HG03457 (cell line): ENCODE data around the gene FSTL3.
A peak's percentile ranks its signal among the peaks of the same experiment; 100 is the strongest.
"Not testable (repeated sequence)": the region's sequence is repeated elsewhere in the genome, so short reads cannot be mapped to it uniquely, and the experiment has no call there.

Experiments used
- ATAC-seq: cut with Tn5 transposase; IDR thresholded peaks from one replicate; pipeline ENCODE4 v1.9.1; 2021; ENCODE audit warnings: moderate number of reproducible peaks; ENCODE audit not compliant: unreplicated experiment

FSTL3 gene

DNA sequence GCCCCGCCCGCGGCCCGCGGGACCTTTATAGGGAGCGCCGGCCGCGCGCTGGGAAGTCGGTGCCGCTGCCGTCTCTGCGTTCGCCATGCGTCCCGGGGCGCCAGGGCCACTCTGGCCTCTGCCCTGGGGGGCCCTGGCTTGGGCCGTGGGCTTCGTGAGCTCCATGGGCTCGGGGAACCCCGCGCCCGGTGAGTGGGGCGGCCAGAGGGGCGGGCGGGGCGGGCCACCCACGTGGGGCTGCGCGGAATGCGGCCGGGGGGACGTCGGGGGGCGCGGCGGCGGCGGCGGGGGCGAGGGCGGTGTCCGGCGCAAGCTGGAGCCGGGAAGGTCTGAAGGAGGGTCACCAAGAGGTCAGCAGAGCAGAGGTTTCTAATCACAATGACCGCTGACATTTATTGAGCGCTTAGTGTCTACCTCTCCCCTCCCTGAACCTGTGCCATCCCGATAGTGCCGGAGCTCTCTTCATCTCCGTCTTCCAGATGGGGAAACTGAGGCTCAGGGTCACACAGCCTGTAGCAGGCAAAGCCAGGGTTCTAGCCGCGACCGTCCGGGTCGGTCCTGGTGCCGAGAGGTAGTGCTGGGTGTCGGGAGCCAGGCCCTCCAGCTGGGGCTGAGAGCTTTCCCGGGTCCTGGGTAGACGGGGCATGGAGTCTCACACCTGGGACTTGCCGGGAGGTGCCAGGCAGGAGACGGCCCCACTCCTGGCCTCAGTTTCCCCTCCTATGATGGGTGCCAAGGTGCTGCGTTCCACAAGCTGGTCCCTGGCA is at the start of gene FSTL3:
TSS of gene FSTL3 (plus strand) at position 54 of the 767 bp plus-strand sequence. CDS start at position 86, 32 bp downstream.
- ATAC-seq: no peak

DNA sequence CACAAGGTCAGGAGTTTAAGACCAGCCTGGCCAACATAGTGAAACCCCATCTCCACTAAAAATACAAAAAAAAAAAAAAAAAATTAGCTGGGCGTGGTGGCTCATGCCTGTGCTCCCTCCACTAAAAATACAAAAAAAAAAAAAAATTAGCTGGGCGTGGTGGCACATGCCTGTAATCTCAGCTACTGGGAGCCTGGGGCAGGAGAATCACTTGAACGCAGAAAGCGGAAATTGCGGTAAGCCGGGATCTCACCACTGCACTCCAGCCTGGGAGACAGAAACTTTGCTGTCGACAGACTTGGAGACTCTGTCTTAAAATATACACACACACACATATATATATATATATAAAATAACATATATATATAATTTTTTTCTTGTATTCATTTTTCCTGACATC is 49.6 kb upstream of the FSTL3 start:
- ATAC-seq: not testable (repeated sequence)

DNA sequence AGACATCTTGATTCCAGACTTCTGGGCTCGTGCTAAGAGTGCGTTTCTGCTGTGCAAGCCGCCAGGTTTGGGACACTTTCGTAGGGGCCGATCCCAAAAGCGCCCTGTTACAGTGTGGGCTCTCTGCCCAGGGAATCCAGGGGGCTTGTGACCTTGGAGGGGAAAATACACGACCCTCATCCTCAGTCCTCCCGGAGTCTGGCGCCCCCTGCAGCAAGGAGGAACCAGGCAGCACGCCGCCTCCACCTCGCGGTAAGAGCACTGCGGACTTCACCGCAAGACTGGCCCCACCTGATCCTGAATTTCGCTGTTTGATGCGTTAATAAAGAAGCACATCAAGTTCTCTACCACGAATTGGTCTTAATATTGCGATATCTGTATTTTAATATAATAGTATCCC is 48.0 kb upstream of the FSTL3 start:
- ATAC-seq: no peak

DNA sequence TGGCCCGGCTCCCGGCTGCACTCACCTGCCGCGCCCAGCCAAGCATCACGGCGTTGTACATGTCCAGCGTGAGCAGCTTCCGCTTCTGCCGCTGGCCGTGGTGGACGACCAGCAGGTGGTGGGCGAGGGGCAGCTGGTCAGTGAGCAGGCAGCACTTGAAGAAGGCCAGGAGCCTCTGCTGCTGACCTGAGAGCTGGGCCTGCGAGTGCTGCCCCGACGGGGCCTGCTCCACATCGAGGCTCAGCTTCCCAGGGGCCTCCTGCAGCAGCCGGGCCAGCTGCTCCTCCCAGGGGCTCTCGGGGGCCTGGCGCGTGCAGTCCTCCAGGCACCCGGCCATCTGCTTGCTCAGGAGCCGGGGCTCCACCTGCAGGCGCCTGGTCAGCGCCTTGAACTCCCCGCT is 46.7 kb upstream of the FSTL3 start:
- ATAC-seq: not testable (repeated sequence)

DNA sequence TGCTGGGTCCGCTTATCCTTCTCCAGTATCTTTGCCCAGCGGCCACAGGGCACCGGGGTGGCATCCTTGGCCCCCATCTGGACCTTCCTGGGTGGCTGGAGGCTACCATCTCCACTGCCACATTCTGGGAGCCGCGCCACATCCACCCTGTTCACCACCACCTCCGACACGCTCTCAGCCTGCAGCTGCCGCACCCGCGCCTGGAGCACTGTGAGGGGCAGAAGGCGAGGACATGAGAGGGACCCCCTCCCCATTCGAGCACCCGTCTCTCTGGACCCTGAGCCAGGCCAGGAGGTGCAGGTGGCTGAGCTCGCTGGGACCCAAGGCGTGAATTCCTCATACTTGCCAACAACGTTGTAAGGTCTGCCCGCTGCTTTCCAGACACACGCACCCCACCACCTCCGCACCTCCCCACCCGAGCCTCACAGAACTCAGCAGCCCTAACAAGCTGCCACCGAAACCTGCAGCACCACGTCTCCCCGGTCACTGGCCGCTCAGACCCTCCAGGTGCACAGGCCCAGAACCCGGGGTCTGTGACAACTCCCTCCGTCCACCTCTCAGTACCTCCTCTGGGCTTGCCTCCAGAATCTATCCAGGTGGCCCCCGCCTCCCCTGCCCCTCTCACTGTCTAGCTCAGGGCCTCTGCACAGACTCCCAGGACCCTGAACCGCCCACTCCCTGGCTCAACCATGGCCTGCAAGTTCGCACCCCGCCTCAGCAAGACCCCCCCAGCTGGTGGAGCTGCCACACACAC is 46.1 kb upstream of the FSTL3 start:
- ATAC-seq: no peak

DNA sequence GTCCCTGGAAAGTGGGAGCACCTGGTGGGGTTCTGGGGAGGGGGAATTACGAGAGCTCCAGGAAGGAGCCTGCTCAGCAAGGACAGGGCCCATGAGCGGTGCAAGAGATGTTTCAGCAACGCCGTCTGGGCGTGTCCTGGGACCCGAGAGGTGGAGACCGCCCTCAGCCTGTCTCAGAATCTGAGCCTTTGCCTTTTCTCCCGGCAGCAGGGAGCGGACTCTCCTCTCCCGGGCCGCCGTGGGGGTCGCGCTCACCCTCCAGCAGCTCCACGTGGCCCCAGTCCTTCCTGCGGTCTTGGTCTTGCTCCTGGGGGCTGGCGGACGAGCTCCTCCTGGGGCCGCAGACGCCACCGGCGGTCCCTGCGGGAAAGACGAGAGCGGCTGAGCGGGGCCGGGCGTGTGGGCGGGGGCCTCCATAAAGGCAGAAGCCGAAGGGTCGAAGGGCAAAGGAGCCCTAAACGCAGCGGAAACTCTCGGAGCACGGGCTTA is 43.6 kb upstream of the FSTL3 start:
- ATAC-seq: no peak

DNA sequence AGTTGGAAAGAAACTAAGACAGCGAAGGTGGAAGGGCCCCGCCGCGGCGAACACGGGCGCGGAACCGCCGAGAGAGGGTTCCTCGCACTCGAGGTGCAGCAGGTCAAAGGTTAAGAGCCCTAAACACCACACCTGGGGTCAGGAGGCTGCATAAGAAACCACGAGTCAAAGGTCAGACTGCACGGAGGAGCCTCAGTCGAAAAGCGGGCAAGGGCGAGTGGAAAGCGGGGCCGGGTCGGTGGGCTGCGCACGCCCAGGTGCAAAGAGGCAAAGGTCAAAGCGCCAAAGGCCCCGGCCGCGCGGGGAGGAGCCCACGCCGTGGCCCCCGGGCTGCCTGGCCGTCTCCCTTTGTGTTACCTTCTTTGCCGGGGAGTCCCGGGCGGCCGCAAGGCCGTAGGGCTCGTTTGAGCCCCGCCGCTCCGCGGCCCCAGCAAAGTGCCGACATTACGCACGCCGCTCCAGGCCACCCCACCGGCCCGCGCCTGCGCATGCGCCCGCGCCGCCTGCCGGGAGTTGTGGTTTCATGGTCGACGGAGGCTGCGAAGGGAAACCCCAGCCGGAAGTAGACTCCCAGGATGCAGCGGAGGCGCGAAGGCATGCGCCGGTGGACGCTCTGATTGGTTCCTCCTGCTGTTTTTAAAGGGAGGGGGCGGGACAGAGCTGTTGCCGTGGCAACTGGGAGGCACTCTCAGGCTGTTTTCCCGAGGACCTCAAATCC is 43.0 kb upstream of the FSTL3 start, which contains the start of gene POLRMT:
TSS of gene POLRMT (minus strand) at position 470 of the 718 bp plus-strand sequence. CDS start at position 445, 25 bp downstream.
- ATAC-seq: peak; percentile 50

DNA sequence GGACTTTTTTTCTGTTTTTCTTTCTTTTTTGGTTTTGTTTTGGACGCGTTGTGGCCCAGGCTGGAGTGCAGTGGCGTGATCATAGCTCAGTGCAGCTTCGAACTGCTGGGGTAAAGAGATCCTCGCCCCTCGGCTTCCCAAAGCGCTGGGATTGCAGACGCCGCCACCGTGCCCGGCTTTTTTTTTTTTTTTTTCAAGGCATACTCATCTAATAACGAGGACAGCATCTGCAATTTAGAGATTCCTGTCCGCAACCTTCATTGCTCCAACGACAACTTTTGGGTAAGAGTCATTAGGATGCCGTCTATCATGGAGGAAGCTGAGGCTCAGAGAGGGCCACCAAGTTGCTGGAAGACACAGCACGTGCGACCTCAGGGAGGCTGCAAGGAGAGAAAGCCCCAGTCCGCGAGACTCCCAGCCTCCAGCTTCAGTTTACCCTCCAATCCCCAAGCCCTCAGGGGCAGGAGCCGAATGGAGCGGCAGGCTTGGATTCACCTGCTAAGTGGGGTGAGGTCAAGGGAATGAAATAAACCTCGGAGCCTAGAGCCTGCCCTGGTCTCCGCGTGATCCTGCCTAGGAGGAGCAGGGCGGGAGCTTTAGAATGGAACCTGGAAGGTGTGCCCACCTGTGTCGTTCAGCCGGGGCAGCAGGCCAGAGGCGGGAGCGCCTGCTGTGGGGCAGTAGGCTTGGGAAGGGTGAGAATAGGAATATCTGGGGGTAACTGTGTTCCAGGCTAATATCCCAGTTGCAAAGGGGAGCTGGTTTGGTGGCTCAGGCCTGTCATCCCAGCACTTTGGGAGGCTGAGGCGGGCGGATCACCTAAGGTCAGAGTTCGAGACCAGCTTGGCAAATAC is 42.2 kb upstream of the FSTL3 start:
- no peak for ATAC-seq

DNA sequence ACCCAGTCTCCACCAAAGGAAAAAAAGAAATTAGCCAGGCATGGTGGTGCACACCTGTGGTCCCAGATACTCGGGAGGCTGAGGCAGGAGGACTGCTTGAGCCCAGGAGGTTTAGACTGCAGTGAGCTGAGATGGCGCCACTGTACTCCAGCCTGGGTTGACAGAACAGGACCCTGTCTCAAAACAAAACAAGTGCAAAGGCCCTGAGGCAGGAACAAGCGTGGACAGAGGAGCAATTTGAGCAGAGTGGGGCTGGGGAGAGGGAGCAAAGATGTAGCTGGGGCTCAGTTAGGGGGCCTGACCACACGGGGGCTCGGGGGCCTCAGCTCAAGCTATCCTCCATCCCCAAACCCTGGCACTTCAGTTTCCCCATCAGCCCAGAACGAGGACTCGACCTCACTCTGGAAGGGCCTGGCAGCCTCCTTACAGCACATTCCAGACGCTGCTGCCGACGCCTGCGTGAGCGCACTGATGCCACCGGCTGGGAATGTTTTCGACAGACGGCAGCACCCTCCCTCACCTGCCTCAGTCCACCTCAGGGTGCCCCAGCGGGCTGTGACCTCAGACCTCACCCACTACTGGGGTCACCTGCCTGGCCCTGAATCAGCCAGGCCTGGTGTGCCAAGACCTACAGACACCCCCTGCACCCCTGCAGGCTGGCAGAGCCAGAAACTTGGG is 41.1 kb upstream of the FSTL3 start:
- no peak for ATAC-seq

DNA sequence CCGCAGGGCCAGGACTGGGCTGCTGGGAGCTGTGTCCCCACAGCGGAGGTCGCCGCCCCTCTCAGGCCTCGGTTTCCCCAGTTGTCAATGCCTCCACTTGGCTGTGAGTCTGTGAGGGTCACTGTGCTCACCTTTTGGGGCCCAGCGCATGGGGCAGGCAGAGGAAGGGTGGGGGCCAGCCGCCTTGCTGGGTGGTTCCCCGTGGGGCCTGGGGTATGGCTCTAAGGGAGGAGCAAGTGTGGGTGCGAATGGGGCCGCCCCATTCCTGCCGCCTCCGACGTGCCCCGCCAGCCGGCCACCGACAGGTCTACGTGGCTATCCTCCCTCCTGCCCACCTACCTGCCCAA is 37.3 kb upstream of the FSTL3 start:
- ATAC-seq: no peak

DNA sequence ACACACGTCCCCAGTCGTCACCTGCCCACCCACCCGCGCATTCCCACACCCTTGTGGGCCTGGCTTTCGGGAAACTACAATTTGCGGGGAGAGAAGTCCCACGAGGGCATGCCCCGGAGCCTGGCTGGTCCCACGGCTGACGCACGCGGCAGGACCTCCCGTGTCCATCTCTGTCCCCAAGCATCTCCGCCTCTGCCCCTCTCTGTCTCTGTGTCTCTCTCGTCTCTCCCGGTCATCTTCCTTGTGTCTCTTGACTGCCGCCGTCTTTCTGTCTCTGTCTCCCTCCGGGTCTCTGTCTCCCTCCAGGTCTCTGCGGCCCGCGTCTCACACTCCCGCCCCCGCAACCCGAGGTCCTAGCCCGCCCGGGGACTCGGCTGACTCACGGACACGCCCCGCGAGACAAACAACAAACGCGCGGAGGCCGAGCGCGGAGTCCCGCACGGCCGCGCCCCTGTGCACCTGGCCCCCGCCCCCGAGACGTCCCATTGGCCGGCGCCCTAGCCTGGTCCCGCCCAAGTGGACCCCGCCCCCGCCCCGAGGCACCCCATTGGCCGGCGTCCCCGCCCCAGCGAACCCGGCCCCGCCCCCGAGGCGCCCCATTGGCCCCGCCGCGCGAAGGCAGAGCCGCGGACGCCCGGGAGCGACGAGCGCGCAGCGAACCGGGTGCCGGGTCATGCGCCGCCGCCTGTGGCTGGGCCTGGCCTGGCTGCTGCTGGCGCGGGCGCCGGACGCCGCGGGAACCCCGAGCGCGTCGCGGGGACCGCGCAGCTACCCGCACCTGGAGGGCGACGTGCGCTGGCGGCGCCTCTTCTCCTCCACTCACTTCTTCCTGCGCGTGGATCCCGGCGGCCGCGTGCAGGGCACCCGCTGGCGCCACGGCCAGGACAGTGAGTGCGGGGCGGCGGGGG is 36.7 kb upstream of the FSTL3 start, which contains the start of gene FGF22:
TSS of gene FGF22 (plus strand) at position 627 of the 908 bp plus-strand sequence. CDS start at position 674, 47 bp downstream.
- peak; percentile 30 for ATAC-seq

DNA sequence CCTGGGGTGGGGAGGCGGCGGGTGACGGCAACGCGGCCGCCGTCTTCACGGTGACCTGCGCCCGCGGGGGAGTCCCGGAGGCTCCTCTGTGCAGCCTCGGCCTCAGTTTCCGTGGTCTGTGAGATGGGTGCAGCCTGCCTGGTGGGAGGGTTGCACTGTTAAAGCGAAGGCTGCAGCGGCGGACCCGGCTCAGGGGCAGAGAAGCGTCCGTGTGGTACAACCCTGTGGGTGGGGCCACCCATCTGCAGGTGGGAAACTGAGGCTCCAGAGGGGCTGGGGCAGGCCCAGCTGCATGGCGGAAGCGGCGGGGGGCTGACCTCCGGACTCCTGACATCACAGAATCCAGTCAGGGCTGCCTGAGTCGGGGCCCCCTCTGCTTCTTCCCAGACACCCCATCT is 36.0 kb upstream of the FSTL3 start:
- no peak for ATAC-seq

DNA sequence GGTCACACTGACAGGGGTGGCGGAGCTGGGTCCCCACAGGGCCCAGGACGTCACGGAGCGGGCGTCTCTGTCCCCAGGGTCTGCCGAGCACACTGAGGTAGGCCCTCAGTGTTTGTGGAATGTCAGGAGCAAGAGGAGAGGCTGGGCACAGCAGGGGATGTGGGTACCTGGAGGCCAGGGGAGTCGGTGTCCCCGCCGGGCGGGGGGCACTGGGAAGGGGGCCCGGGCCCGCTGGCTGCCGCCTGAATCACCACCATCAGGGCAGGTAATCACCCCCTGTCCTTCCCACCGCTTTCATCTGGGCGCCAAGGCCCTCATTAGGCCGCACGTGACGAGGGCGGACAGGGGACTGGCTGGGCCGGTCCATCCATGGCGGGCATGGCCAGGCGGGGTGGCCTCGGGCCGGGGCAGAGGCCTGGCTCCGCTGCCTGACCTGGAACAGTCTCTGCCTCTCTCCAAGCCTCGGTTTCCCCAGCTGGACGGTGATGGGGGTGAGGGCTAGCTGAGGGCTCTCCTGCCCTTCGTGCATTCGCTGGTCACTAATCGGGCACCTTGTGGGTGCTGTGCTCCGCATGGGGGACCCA is 35.5 kb upstream of the FSTL3 start:
- no peak for ATAC-seq

DNA sequence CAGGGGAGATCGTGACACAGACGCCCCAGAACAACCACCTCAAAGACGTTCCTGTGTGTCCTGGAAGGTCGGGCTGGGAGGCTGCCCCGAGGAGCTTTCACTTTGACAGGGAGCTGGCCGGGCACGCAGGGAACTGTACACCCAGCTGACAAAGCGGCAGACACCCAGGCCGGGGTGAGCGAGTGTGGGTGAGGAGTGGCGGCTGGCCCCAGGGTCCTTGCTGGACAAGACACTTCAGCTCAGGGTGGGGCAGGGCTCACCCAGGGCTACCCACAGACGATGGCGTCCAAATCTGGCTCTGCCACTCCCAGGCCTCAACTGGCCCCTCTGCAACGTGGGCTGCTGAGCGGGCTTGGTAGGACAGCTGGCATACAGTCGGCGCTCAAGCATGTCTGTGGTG is 34.5 kb upstream of the FSTL3 start:
- no peak for ATAC-seq

DNA sequence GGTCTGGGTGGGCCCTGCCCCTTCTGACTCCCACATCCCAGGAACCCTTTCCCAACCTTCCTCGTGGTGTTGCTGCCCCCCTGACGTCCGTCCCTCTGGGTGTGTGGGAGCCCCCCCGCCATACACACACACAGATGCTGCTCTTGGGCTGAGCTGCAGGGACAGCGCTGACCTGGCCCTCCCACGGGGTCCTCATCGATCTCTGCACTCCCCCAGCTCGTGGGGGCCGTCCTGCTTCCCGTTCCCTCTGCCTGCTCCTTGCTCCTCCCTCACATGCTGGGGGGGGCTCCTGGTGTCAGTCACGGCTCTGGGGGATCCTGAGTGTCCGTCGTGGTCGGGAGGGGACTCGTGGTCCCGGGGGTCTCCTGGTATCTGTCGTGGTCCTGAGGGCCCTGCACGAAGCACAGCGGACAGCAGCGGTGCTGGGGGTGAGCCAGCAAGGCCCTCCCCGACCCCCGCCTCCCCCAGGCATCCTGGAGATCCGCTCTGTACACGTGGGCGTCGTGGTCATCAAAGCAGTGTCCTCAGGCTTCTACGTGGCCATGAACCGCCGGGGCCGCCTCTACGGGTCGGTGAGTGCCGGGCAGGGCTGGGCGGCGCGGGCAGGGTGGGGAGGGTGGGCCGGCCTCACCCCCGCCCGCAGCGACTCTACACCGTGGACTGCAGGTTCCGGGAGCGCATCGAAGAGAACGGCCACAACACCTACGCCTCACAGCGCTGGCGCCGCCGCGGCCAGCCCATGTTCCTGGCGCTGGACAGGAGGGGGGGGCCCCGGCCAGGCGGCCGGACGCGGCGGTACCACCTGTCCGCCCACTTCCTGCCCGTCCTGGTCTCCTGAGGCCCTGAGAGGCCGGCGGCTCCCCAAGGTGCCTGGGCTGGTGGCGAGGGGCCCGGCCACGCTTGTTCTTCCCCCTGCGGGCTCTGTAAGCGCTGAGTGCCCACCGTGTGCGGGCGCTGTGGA is 33.1 kb upstream of the FSTL3 start:
- no peak for ATAC-seq

DNA sequence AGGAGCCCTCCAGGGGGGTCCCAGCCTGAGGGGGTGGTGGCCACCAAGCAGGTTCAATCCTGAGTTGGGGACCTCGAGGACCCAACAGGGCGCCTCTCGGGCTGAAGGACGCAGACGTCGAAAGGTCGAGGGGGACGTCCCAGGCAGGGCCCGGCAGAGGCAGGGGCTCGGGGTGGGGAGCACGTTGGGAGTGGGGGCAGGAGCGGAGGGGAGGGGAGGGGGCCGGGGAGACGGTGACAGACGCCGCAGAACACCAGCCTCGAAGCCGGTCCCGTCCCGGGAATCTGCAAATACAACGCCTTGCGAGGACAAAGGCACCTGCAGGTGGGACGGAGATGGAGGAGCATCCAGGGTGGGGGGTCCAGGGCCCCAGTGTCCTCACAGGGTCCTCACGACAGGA is 32.5 kb upstream of the FSTL3 start:
- no peak for ATAC-seq

DNA sequence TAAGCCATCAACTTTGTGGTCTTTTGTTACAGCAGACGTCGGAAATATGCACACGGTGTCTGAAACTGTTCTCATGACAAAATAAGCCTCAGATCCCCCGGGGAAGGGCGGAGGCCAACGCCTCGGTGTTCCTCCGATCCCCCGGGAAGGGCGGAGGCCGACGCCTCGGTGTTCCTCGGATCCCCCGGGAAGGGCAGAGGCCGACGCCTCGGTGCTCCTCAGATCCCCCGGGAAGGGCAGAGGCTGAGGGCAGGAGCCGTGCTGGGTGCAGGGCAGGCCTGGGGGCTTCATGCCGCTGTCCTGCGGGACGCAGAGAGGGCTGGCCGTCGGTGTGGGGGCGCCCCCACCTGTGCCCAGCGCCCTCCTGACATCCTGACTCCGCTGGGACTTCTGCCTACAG is 31.8 kb upstream of the FSTL3 start:
- no peak for ATAC-seq
